ENCODE results near the gene ACP7.

Gene ACP7

GRCh38 chr19:39138221-39139211 is 54.3 kb downstream of the ACP7 start:
- H3K4me2 ChIP-seq (ENCODE audit: insufficient read depth, low read length) = no peak overlapping the region
- H3K9ac ChIP-seq (ENCODE audit: low read depth, low read length) = no peak overlapping the region
- no peaks in the 10 kb centered on the region for H3K36me3 ChIP-seq (ENCODE audit: insufficient read depth, low read length)
- H3K27ac ChIP-seq (ENCODE audit: low read length) = no peak overlapping the region
- no peaks in the 10 kb centered on the region for H3K4me1 ChIP-seq (ENCODE audit: insufficient read depth, low read length)
- peaks cover 78% of the 10 kb centered on the region for H4K20me1 ChIP-seq (ENCODE audit: insufficient read depth, low read length)
- no peaks in the 10 kb centered on the region for H3K27me3 ChIP-seq (ENCODE audit: insufficient read depth, low read length, poor library complexity)
- no peak overlapping the region for H2AFZ ChIP-seq (ENCODE audit: low read depth, low read length)
- peaks cover 94% of the 10 kb centered on the region for H3K79me2 ChIP-seq (ENCODE audit: insufficient read depth, low read length)
- no peaks in the 10 kb centered on the region for H3K9me3 ChIP-seq (ENCODE audit: insufficient read depth, low read length, severe bottlenecking)
- DNase-seq (no peak), ATAC-seq (ENCODE audit: insufficient read depth, low read depth) (no peak)
- no peak for TF ChIP-seq CTCF (IDR thresholded peaks at IDR 0.05; ENCODE audit: borderline replicate concordance, extremely low read depth, low read length, poor library complexity, severe bottlenecking)
- no peak for TF ChIP-seq EZH2 (IDR thresholded peaks at IDR 0.05; ENCODE audit: borderline replicate concordance, low read depth, low read length, severe bottlenecking)
- no peak overlapping the region for H3K4me3 ChIP-seq (ENCODE audit: low read depth in 1 of 2, low read length in 2 of 2)

- Histone ChIP-seq H3K4me2 (ENCODE audit: insufficient read depth, low read length) (no peak overlapping the region), H3K9me3 (ENCODE audit: insufficient read depth, low read length, severe bottlenecking) (no peaks in the 10 kb centered on the region)
Observed at GRCh38 chr19:39139305-39139874, 55.2 kb downstream of the ACP7 start.

GRCh38 chr19:39139971-39140453 is 55.8 kb downstream of the ACP7 start:
- H3K79me2 ChIP-seq (ENCODE audit: insufficient read depth, low read length) = peaks cover 92% of the 10 kb centered on the region
- H3K4me3 ChIP-seq (ENCODE audit: low read depth in 1 of 2, low read length in 2 of 2) = no peak overlapping the region
- H2AFZ ChIP-seq (ENCODE audit: low read depth, low read length) = no peak overlapping the region
- peaks cover 79% of the 10 kb centered on the region for H4K20me1 ChIP-seq (ENCODE audit: insufficient read depth, low read length)
- no peak for TF ChIP-seq CTCF (IDR thresholded peaks at IDR 0.05; ENCODE audit: borderline replicate concordance, extremely low read depth, low read length, poor library complexity, severe bottlenecking)
- TF ChIP-seq EZH2 (IDR thresholded peaks at IDR 0.05; ENCODE audit: borderline replicate concordance, low read depth, low read length, severe bottlenecking) = no peak
- H3K9me3 ChIP-seq (ENCODE audit: insufficient read depth, low read length, severe bottlenecking) = no peaks in the 10 kb centered on the region
- H3K27me3 ChIP-seq (ENCODE audit: insufficient read depth, low read length, poor library complexity) = no peaks in the 10 kb centered on the region
- ATAC-seq (ENCODE audit: insufficient read depth, low read depth) (no peak), DNase-seq (no peak)
- no peaks in the 10 kb centered on the region for H3K36me3 ChIP-seq (ENCODE audit: insufficient read depth, low read length)
- H3K4me1 ChIP-seq (ENCODE audit: insufficient read depth, low read length) = no peaks in the 10 kb centered on the region
- H3K4me2 ChIP-seq (ENCODE audit: insufficient read depth, low read length) = no peak overlapping the region
- no peak overlapping the region for H3K9ac ChIP-seq (ENCODE audit: low read depth, low read length)
- no peak overlapping the region for H3K27ac ChIP-seq (ENCODE audit: low read length)

More at GRCh38 chr19:39139305-39139874, 55.2 kb downstream of the ACP7 start:
- Histone ChIP-seq H2AFZ (ENCODE audit: low read depth, low read length) (no peak overlapping the region), H4K20me1 (ENCODE audit: insufficient read depth, low read length) (peaks cover 77% of the 10 kb centered on the region), H3K79me2 (ENCODE audit: insufficient read depth, low read length) (peaks cover 92% of the 10 kb centered on the region), H3K4me1 (ENCODE audit: insufficient read depth, low read length) (no peaks in the 10 kb centered on the region), H3K4me3 (ENCODE audit: low read depth in 1 of 2, low read length in 2 of 2) (no peak overlapping the region), H3K27ac (ENCODE audit: low read length) (no peak overlapping the region), H3K9ac (ENCODE audit: low read depth, low read length) (no peak overlapping the region), H3K27me3 (ENCODE audit: insufficient read depth, low read length, poor library complexity) (no peaks in the 10 kb centered on the region), H3K36me3 (ENCODE audit: insufficient read depth, low read length) (no peaks in the 10 kb centered on the region)
- ATAC-seq (ENCODE audit: insufficient read depth, low read depth) (no peak), DNase-seq (no peak)
- TF ChIP-seq CTCF (IDR thresholded peaks at IDR 0.05; ENCODE audit: borderline replicate concordance, extremely low read depth, low read length, poor library complexity, severe bottlenecking) = no peak
